SK-N-MC (cell line): ENCODE measurements around the gene RAB36.

ENCODE experiments used
- DNase-seq: peaks from one replicate; pipeline ENCODE4 v3.0.0-alpha.2; 2011; ENCODE audit warnings: low read depth, low spot score
- H3K27ac ChIP-seq: fragments of 200-600 bp; sonication (generic); 2 replicates; pipeline ENCODE4 v1.5.1; 2016; ENCODE audit warnings: mixed run types
- H3K36me3 ChIP-seq: fragments of 200-600 bp; sonication (generic); 2 replicates; pipeline ENCODE4 v1.6.1; 2017; ENCODE audit warnings: antibody characterized with exemption, low read length, mixed read lengths; ENCODE audit not compliant: insufficient read depth
- H3K4me3 ChIP-seq: fragments of 200-600 bp; sonication (generic); 2 replicates; pipeline ENCODE4 v1.5.1; 2016
- H3K9ac ChIP-seq: fragments of 200-600 bp; sonication (generic); 2 replicates; pipeline ENCODE4 v1.8.0; 2017; ENCODE audit warnings: mixed run types, mixed read lengths; ENCODE audit not compliant: insufficient read length
- H3K9me3 ChIP-seq: fragments of 200-600 bp; sonication (generic); 2 replicates; pipeline ENCODE4 v1.6.1; 2017; ENCODE audit warnings: low read depth, mild to moderate bottlenecking, antibody characterized with exemption, low read length, moderate library complexity, mixed read lengths
- EZH2 ChIP-seq: fragments of 200-600 bp; sonication (generic); IDR thresholded peaks from one replicate; pipeline ENCODE4 v1.6.1; 2017; ENCODE audit warnings: antibody characterized with exemption
- FOXP2 ChIP-seq: optimal IDR thresholded peaks from 2 replicates; pipeline ENCODE3; 2011; ENCODE audit warnings: mild to moderate bottlenecking, moderate library complexity; ENCODE audit not compliant: insufficient read depth; ENCODE audit errors: extremely low read length, control extremely low read depth
- POLR2AphosphoS5 ChIP-seq: IDR thresholded peaks from 2 replicates; pipeline ENCODE4 v1.6.1; 2012; ENCODE audit warnings: mild to moderate bottlenecking, low read depth, low read length, borderline replicate concordance

RAB36 gene

DNA sequence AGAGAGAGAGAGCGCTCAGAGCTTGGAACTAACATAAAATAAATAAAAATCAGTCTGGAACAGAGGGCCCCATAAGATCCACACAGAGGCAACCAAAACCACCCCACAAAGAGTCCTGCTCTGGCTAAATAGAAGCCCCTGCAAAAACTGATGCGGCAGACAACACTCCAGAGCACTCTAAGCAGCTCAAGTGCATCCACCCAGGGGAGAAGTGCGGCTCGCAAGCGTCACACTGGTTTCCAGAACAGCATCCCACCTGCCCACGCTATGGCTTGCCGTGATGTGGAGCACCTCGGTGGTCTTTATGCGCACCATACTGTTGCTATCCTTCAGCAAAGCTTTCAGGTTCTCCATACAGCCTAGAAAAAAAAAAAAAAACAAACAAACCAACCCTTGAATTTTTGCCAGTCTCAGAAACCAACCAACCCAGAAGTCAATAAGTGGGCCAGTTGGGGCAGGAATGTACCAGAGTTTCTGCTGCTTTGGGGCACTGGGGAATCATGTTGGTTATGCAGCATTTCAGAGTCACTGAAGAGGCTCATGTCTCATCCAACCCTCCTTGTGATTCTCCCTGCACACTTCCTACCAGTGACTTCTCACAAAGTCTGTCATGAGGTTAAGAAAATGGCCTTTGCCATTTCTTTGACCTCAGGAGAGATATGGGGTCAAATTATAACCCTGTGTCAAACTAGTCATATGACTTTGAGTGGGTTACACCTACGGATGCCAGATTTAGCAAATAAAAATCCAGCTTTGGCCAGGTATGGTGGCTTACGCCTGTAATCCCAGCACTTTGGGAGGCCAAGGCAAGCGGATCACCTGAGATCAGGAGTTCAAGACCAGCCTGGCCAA is 6.5 kb upstream of the RAB36 start:
- Histone ChIP-seq H3K9ac (no peak overlapping the region), H3K36me3 (no peaks in the 10 kb centered on the region), H3K27ac (no peak overlapping the region), H3K9me3 (no peaks in the 10 kb centered on the region), H3K4me3 (no peak overlapping the region)
- DNase-seq = no peak
- no peak for TF ChIP-seq EZH2
- no peak for TF ChIP-seq POLR2AphosphoS5
- no peak for TF ChIP-seq FOXP2

DNA sequence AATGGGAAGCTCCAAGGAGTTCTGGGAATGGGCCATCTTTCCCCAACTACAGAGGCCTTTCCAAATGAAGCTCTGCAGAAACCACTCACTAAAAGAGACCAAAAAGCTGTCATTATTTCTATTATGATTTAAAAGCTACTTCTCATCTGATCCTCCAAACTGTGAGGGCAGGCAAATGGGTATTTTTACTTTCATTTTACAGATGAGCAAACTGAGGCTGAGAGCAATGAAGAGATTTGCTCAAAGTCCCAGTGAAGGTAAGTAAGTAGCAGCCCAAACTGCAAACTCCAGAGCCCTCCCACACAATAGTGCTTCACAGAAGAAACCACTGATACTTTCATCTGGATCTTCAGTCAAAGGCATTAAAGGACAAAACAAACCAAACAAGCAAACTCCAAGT is 4.9 kb upstream of the RAB36 start:
- DNase-seq = no peak
- Histone ChIP-seq H3K4me3 (no peak overlapping the region), H3K36me3 (no peaks in the 10 kb centered on the region), H3K9me3 (no peaks in the 10 kb centered on the region), H3K9ac (no peak overlapping the region), H3K27ac (no peak overlapping the region)
- TF ChIP-seq FOXP2 (no peak), EZH2 (no peak), POLR2AphosphoS5 (no peak)

DNA sequence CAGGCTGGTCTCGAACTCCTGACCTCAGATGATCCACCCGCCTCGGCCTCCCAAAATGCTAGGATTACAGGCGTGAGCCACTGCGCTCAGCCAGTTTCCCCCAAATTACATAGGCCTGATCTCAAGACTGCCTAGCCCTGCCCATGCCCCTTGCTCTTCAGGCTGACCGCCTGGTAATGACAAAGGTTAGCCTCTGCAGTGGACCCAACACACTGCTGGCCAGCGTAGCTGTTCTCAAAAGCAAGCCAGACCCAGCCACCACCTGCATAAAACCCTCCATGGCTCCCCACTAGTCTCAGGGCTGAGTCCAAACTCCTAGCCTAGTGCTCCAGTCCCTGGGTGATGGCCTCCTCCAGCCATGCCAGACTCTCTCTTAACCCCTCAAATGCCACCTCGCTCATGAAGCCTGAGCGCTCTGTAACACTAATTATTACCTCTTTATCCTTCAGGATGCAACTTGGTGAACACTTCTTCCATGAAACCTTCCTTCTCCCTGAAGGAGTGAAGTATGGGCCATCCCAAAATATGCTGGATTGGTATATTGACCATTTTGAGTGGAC is 2.7 kb upstream of the RAB36 start:
- no peaks in the 10 kb centered on the region for H3K9me3 ChIP-seq
- H3K4me3 ChIP-seq = no peak overlapping the region
- no peak overlapping the region for H3K9ac ChIP-seq
- DNase-seq = no peak
- no peaks in the 10 kb centered on the region for H3K36me3 ChIP-seq
- no peak overlapping the region for H3K27ac ChIP-seq
- TF ChIP-seq FOXP2 = no peak
- no peak for TF ChIP-seq EZH2

DNA sequence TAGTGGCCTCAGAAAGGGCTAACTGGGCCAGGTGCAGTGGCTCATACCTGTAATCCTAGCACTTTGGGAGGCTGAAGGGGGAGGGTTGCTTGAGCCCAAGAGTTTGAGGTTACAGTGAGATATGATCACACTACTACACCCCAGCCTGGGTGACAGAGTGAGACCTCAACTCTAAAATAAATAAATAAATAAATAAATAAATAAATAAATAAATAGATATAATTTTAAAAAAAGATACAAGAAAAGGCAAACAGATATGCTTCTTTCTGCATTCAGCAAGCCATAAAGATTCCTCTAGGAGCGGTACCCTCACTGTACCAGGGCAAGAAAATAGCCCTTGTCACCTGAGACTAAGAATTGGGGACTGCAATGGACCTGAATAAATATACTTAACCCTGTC is 2.2 kb upstream of the RAB36 start:
- no peak overlapping the region for H3K27ac ChIP-seq
- no peak for TF ChIP-seq EZH2
- TF ChIP-seq POLR2AphosphoS5 = no peak
- no peak for TF ChIP-seq FOXP2
- H3K9ac ChIP-seq = no peak overlapping the region
- H3K36me3 ChIP-seq = no peaks in the 10 kb centered on the region
- H3K4me3 ChIP-seq = no peak overlapping the region
- no peaks in the 10 kb centered on the region for H3K9me3 ChIP-seq
- DNase-seq = no peak

DNA sequence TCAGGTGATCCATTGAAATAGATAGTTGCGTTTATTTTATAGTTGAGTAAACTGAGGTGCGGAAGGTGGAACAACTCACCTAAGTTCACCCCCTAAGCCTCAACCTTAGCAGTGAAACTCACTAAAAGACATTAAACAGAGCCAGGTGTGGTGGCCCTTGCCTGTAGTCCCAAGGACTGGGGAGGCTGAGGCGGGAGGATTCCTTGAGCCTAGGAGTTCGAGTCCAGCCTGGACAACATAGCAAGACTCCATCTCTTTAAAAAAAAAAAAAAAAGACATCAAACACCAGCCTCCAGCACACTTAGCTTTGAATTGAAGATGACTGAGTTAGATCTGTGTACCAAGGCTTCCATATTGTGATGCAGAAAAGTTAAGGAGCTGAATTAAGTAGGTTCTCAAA is 845 bp upstream of the RAB36 start:
- H3K36me3 ChIP-seq = no peaks in the 10 kb centered on the region
- no peak for TF ChIP-seq POLR2AphosphoS5
- no peak for TF ChIP-seq FOXP2
- TF ChIP-seq EZH2 = no peak
- H3K27ac ChIP-seq = no peak overlapping the region
- H3K4me3 ChIP-seq = peak overlapping the region; percentile 83
- no peak for DNase-seq
- H3K9ac ChIP-seq = no peak overlapping the region
- no peaks in the 10 kb centered on the region for H3K9me3 ChIP-seq

DNA sequence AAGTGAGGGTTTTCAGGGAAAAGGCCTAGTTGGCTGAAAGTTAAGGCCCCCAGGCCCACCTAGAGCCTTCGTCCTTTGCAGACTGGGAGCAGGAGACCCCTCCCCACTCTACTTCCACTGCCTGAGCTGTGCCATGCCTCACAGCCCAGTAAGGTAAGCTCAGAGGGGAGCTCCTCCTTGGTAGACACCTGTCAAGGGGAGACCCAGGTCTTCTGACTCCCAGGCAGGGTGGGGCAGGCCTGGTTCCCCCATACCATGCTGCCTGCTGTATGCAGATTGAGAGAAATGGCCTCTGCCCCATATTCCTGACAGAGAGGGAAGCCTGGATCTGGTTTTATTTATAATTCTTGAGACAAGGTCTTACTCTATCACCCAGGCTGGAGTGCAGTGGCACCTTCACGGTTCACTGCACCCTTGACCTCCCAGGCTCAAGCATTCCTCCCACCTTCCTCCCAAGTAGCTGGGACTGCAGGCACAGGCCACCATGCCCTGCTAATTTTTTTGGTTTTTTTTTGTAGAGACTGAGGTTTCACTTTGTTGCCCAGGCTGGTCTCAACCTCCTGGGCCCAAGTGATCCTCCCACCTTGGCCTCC is 697 bp downstream of the RAB36 start:
- Histone ChIP-seq H3K4me3 (peak overlapping the region; percentile 83), H3K27ac (no peak overlapping the region), H3K9ac (no peak overlapping the region), H3K36me3 (no peaks in the 10 kb centered on the region), H3K9me3 (no peaks in the 10 kb centered on the region)
- DNase-seq = no peak
- TF ChIP-seq FOXP2 (no peak), EZH2 (no peak), POLR2AphosphoS5 (no peak)

DNA sequence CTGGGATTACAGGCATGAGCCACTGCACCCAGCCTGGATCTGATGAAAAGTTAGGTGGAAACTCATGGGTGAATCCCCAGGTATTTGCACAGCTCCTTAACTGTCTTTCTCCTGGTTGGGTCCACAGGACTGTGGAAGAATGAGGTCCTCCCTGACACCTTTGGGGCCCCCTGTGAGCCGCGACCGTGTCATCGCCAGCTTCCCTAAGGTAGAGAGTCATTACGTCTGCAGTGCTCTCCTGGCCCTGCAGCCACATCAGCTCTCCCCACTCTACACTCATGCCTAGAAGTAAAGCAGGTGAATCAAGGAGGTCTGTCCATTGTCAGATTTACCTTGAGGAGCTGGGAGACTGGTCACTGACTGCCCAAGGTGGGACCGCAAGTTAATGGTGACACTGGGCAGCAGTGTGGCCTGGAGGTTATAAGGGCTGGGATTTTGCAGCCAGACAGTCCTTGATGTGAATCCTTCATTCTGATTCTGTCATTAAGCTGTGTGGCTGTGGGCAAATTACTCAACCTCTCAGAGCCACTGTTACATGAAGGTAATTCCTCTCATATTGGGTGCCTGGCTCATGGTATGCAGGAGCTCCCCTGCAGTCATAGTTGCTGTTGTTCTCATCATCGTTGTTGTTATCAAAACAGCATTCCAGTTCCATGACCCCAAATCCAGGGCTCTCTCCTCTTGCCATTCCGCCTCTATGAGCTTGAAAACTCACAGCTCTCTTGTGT is 1.4 kb downstream of the RAB36 start:
- Histone ChIP-seq H3K4me3 (no peak overlapping the region), H3K9me3 (no peaks in the 10 kb centered on the region), H3K9ac (no peak overlapping the region), H3K36me3 (no peaks in the 10 kb centered on the region), H3K27ac (no peak overlapping the region)
- TF ChIP-seq FOXP2 (no peak), EZH2 (no peak), POLR2AphosphoS5 (no peak)
- no peak for DNase-seq

DNA sequence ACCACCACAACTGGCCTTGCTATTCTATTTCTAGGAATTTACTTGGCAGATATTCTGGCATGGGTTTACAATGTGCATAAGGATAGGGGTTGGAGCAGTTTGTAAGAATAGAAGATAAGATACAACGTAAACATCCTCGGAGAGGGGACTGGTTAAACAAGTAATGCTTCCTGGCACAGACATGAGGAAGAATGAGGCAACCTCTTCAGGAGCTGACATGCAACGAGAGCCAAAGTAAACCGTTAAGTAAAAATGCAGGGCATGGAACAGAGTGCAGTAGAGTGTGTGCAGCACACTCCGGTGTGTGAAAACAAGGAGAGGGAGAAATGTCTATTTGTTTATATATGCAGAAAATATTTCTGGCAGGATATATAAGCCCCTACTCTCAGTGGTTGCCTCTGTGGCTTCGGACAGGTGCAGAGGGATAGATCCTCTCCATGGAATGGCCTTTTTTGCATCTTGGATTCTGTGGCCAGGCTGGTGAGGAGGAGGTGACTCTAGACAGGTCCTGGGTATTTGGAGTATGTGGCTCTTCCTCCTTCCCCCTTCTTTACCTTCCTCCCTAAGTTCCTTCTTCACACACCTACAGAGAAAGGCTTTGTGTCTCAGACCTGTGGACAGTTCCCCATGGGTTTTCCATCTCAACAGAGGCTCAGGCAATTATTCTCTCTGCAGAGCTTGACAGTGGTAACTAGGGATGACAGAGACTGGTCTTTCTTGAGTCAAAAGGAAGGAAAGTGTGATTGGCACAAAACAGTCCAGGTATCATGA is 2.5 kb downstream of the RAB36 start:
- Histone ChIP-seq H3K9me3 (no peaks in the 10 kb centered on the region), H3K9ac (no peak overlapping the region), H3K27ac (no peak overlapping the region), H3K36me3 (no peaks in the 10 kb centered on the region), H3K4me3 (no peak overlapping the region)
- TF ChIP-seq FOXP2 = no peak
- TF ChIP-seq EZH2 = no peak
- no peak for TF ChIP-seq POLR2AphosphoS5
- DNase-seq = no peak
